PFSK-1 (cell line): Measurements from ENCODE around the gene NCF2.

ENCODE experiments used
- FOXP2 ChIP-seq: optimal IDR thresholded peaks from 2 replicates; pipeline ENCODE3; 2011; ENCODE audit warnings: borderline replicate concordance, control low read depth, inconsistent platforms; ENCODE audit not compliant: insufficient read depth; ENCODE audit errors: extremely low read length, extremely low read depth
- POLR2AphosphoS5 ChIP-seq: IDR thresholded peaks from 2 replicates; pipeline ENCODE4 v1.6.1; 2012; ENCODE audit warnings: low read depth, mild to moderate bottlenecking, control low read depth, low read length, moderate library complexity
- SIN3A ChIP-seq: IDR thresholded peaks from 2 replicates; pipeline ENCODE4 v1.6.1; 2012; ENCODE audit warnings: mild to moderate bottlenecking, low read length, moderate library complexity, borderline replicate concordance; ENCODE audit not compliant: insufficient read depth

DNA sequence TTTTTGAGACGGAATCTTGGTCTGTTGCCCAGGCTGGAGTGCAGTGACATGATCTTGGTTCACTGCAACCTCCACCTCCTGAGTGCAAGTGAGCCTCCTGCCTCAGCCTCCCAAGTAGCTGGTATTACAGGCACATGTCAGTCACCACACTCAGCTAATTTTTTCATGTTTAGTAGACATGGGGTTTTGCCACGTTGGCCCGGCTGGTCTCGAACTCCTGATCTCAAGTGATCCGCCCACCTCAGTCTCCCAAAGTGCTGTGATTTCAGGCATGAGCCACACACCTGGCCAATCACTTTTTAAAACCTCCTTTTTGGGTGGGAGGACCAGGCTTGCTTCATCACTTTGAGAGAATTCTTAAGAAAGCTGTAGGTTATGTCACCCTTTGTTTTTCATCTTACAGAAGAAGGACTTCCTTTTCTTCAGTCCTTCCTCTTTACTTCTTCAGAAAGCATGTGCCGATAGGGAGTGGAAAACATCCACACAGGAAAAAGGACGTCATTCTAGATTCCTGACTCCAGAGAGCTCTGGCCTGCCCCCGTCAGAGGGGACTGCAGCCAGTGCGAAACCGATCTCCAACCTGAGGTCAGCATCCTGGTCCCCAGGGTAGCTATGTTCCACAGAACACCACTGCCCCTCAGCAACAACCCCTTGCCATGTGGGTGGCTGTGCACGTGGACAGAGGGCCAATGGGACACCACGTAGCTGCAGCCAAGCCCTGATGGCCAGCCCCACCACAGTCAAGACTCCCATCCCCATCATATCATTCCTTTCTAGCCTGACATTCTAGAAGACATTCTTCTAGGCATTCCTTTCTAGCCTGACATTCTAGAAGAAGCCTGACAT lies 21.9 kb downstream of the NCF2 start:
- TF ChIP-seq SIN3A (no peak), POLR2AphosphoS5 (no peak), FOXP2 (no peak)
